GM23248 (cell line): Measurements from ENCODE around the gene BAIAP2L2. TPM values are rescaled to one million over a fixed set of nuclear protein-coding genes. Genes with fewer than 3 reads are reported as not detected.
"Not testable (repeated sequence)": the region's sequence is repeated elsewhere in the genome, so short reads cannot be mapped to it uniquely, and the experiment has no call there.

Experiments used
- DNase-seq: peaks from one replicate; pipeline ENCODE4 v3.0.0-alpha.2; 2015
- H2AFZ ChIP-seq: fragments of 200-600 bp; sonication (generic); 2 replicates; pipeline ENCODE4 v1.6.1; 2016; ENCODE audit warnings: antibody characterized with exemption
- H3F3A ChIP-seq: fragments of 200-600 bp; sonication (generic); 2 replicates; pipeline ENCODE4 v1.6.1; 2016; ENCODE audit warnings: mild to moderate bottlenecking, antibody characterized with exemption, mixed run types; ENCODE audit not compliant: insufficient read depth
- H3K27ac ChIP-seq: fragments of 200-600 bp; sonication (generic); 2 replicates; pipeline ENCODE4 v1.5.1; 2016; ENCODE audit warnings: mild to moderate bottlenecking
- H3K27me3 ChIP-seq: fragments of 200-600 bp; sonication (generic); replicated peaks from 2 replicates; pipeline ENCODE4 v1.6.1; 2016; ENCODE audit warnings: mild to moderate bottlenecking; ENCODE audit not compliant: insufficient read depth
- H3K36me3 ChIP-seq: fragments of 200-600 bp; sonication (generic); 2 replicates; pipeline ENCODE4 v1.6.1; 2016; ENCODE audit warnings: low read depth, mild to moderate bottlenecking
- H3K4me1 ChIP-seq: fragments of 200-600 bp; sonication (generic); 2 replicates; pipeline ENCODE4 v1.6.1; 2016; ENCODE audit warnings: mild to moderate bottlenecking; ENCODE audit not compliant: insufficient read depth
- H3K4me2 ChIP-seq: fragments of 200-600 bp; sonication (generic); one replicate; pipeline ENCODE4 v1.6.1; 2016; ENCODE audit warnings: mild to moderate bottlenecking; ENCODE audit not compliant: unreplicated experiment
- H3K4me3 ChIP-seq: fragments of 200-600 bp; sonication (generic); 2 replicates; pipeline ENCODE4 v1.5.1; 2016; ENCODE audit warnings: mild to moderate bottlenecking
- H3K79me2 ChIP-seq: fragments of 200-600 bp; sonication (generic); 2 replicates; pipeline ENCODE4 v1.6.1; 2016; ENCODE audit warnings: mild to moderate bottlenecking; ENCODE audit not compliant: insufficient read depth
- H3K9ac ChIP-seq: fragments of 200-600 bp; sonication (generic); 2 replicates; pipeline ENCODE4 v1.6.1; 2016; ENCODE audit warnings: mild to moderate bottlenecking
- H3K9me2 ChIP-seq: fragments of 200-600 bp; sonication (generic); 2 replicates; pipeline ENCODE4 v1.6.1; 2016; ENCODE audit warnings: mixed run types, mild to moderate bottlenecking, moderate library complexity; ENCODE audit not compliant: insufficient read depth
- H3K9me3 ChIP-seq: fragments of 200-600 bp; sonication (generic); one replicate; pipeline ENCODE4 v1.6.1; 2017; ENCODE audit warnings: low read depth
- H4K20me1 ChIP-seq: fragments of 200-600 bp; sonication (generic); 2 replicates; pipeline ENCODE4 v1.6.0; 2016; ENCODE audit not compliant: insufficient read depth
- EZH2 ChIP-seq: fragments of 200-600 bp; sonication (generic); IDR thresholded peaks from 2 replicates; pipeline ENCODE4 v1.6.1; 2018; ENCODE audit warnings: antibody characterized with exemption, mild to moderate bottlenecking; ENCODE audit not compliant: insufficient read depth, poor library complexity, severe bottlenecking
- EZH2phosphoT487 ChIP-seq: fragments of 200-600 bp; sonication (generic); IDR thresholded peaks from 2 replicates; pipeline ENCODE4 v1.6.1; 2018; ENCODE audit warnings: antibody characterized with exemption, moderate library complexity, mild to moderate bottlenecking, low read depth; ENCODE audit not compliant: insufficient read depth
- WGBS, 2 experiments: methylation state at CpG; one replicate each; pipeline ENCODE4 v1.1.6; 2015 to 2017; ENCODE audit warnings: low lambda C conversion rate in 2 of 2, low coverage in 1 of 2; ENCODE audit errors: missing lambda C conversion rate in 2 of 2; 5-methylcytosine and 5-hydroxymethylcytosine counted together
- in situ Hi-C: fragments of 300-500 bp; cut with MboI; formaldehyde crosslinking; loops from 2 replicates; pipeline ENCODE4 v1.15.0; 2020
- polyA plus RNA-seq: library from polyadenylated mRNA; unstranded; fragments of >200 nt; fragmentation: Nextera tagmentation; extraction: Ambion mirVana; gene quantifications from 2 replicates; pipeline ENCODE4 v1.2.1, GENCODE V29; 2016
- total RNA-seq: library from RNA; depleted of rRNA; stranded (reverse); fragments of >200 nt; shearing (Covaris generic); gene quantifications from 2 replicates; pipeline ENCODE4 v1.2.3, GENCODE V29; 2014

BAIAP2L2 gene
- total and polyA plus RNA-seq, 2 experiments from 2014 or later, result 12.6 to 13.4 TPM

DNA sequence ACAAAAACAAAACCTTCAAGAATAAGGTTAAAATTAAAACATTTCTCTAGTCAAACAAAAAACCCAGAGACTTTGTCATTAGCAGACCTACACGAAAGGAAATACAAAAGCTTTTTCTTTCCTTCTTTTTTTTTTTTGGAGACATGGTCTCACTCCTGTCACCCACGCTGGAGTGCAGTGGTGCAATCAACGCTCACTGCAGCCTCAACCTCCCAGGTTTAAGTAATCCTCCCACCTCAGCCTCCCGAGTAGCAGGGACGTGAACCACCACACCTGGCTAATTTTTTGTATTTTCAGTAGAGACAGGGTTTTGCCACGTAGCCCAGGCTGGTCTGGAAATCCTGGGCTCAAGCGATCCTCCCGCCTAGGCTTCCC lies 40.6 kb upstream of the BAIAP2L2 start:
- H3K79me2 ChIP-seq, result no peaks in the 10 kb centered on the region
- H3K36me3 ChIP-seq, result no peaks in the 10 kb centered on the region
- no peaks in the 10 kb centered on the region for H4K20me1 ChIP-seq
- no peak overlapping the region for H3K9ac ChIP-seq
- H3K9me3 ChIP-seq, result no peaks in the 10 kb centered on the region
- in situ Hi-C loops, result no loop called here
- H3K4me3 ChIP-seq, result no peak overlapping the region
- H3F3A ChIP-seq, result no peaks in the 10 kb centered on the region
- no peak overlapping the region for H3K4me2 ChIP-seq
- no peaks in the 10 kb centered on the region for H3K27me3 ChIP-seq
- H3K27ac ChIP-seq, result no peak overlapping the region
- peaks cover under 1% of the 10 kb centered on the region; the same call in 1 of the 2 replicates for H3K4me1 ChIP-seq
- H3K9me2 ChIP-seq, result no peaks in the 10 kb centered on the region
- DNase-seq, result no peak
- 78 to 82% methylated on average over 8 of the region's 8 CpGs for WGBS, 2 experiments
- H2AFZ ChIP-seq, result no peak overlapping the region
- TF ChIP-seq EZH2 (no peak), EZH2phosphoT487 (no peak)

DNA sequence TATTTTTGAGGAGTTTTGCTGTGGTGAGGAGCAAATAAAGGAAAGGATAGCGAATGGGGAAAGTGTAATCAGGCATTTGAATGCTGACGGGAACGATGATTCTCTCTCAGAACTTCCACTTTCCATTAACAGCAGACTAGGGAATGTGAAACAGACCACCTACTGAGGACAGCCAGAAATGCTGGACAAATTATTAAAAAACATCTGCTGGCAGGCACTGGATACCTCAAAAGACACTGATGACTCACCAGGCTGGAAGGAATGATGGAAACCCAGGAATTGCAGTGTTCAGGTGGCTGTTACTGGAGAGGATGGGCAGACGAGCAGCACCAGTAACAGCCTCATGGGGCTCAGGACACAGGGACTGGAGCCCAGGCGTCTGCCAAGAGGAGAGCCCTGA lies 37.8 kb upstream of the BAIAP2L2 start:
- TF ChIP-seq EZH2 (no peak), EZH2phosphoT487 (no peak)
- Histone ChIP-seq H2AFZ (no peak overlapping the region), H3K9me2 (no peaks in the 10 kb centered on the region), H3K9ac (no peak overlapping the region), H3K4me1 (peaks cover 4% of the 10 kb centered on the region; the same call in 1 of the 2 replicates), H3K4me2 (no peak overlapping the region), H3F3A (no peaks in the 10 kb centered on the region), H3K4me3 (no peak overlapping the region), H3K27ac (no peak overlapping the region), H3K36me3 (no peaks in the 10 kb centered on the region), H3K79me2 (no peaks in the 10 kb centered on the region), H3K9me3 (no peaks in the 10 kb centered on the region), H4K20me1 (no peaks in the 10 kb centered on the region), H3K27me3 (no peaks in the 10 kb centered on the region)
- DNase-seq, result peak; percentile 45
- in situ Hi-C loops, result no loop called here
- WGBS, 2 experiments, result 85 to 86% methylated on average over 5 of the region's 5 CpGs

DNA sequence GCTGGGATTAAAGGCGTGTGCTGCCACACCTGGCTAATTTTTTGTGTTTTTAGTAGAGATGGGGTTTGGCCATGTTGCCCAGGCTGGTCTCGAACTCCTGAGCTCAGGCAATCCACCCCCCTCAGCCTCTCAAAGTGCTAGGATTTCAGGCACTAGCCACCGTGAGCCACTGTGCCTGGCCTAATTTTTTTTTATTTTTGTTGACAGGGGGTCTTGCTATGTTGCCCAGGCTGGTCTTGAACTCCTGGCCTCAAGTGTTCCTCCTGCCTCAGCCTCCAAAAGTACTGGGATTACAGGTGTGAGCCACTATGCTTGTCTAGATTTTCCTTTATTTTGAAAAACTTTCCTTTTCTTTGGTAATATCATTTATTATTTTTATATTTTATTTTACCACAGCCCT lies 35.7 kb upstream of the BAIAP2L2 start:
- H3K27me3 ChIP-seq, H4K20me1 ChIP-seq, H2AFZ ChIP-seq, H3K4me2 ChIP-seq, H3K9me2 ChIP-seq, H3F3A ChIP-seq, H3K79me2 ChIP-seq, H3K27ac ChIP-seq, H3K4me1 ChIP-seq, H3K9ac ChIP-seq, in situ Hi-C loops, DNase-seq, H3K9me3 ChIP-seq, H3K36me3 ChIP-seq, H3K4me3 ChIP-seq: not testable (repeated sequence)
- WGBS, 2 experiments, result 75 to 81% methylated on average over 3 of the region's 3 CpGs

DNA sequence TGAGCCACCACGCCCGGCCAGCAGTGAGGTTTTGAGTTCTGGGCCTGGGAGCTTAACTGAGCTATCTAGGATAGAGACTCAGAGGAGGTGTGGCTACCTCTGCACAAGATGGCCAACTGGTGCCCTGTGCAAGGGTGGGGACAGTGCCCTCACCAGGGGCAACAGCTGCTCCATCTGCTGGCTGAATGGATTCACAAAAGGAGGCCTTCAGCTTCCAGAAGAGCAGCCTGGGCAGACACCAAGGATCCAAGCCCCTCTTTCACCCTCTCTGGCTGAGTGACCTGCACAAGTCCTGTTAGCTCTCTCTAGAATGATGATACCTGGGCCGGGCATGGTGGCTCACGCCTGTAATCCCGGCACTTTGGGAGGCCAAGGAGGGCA lies 33.5 kb upstream of the BAIAP2L2 start:
- no peak for DNase-seq
- no peaks in the 10 kb centered on the region for H3K9me2 ChIP-seq
- H3K9me3 ChIP-seq, result no peaks in the 10 kb centered on the region
- in situ Hi-C loops, result no loop called here
- H3F3A ChIP-seq, result no peaks in the 10 kb centered on the region; the same call in 1 of the 2 replicates
- no peak overlapping the region for H3K4me3 ChIP-seq
- H3K4me2 ChIP-seq, result no peak overlapping the region
- no peaks in the 10 kb centered on the region for H4K20me1 ChIP-seq
- H3K36me3 ChIP-seq, result no peaks in the 10 kb centered on the region
- whole genome bisulfite sequencing, 2 experiments, result 95 to 97% methylated on average over 5 of the region's 5 CpGs
- no peaks in the 10 kb centered on the region for H3K27me3 ChIP-seq
- H3K79me2 ChIP-seq, result no peaks in the 10 kb centered on the region
- H3K9ac ChIP-seq, result no peak overlapping the region
- H3K27ac ChIP-seq, result no peak overlapping the region
- peaks cover 4% of the 10 kb centered on the region; the same call in 1 of the 2 replicates for H3K4me1 ChIP-seq
- H2AFZ ChIP-seq, result no peak overlapping the region
- TF ChIP-seq EZH2phosphoT487, result no peak
- no peak for TF ChIP-seq EZH2

DNA sequence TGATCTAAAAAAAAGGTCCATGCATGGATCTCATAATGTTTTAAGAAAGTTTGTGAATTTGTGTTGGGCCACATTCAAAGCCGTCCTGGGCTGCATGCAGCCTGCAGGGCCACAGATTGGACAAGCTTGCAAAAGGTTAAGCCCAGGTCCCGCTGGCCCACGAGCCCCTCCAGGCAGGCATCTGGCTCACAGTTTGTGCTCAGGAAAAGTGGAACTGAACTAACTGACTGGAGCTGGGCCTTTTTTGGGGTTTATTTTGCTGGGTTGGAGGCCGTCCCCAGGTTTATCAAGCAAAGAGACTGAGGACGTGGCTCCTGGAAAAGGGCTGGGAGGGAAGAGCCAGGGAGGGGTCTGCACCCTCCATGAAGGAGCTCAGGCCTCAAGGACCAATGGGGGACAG lies 32.1 kb upstream of the BAIAP2L2 start:
- no peak for DNase-seq
- Histone ChIP-seq H3K9ac (no peak overlapping the region), H3F3A (no peaks in the 10 kb centered on the region; the same call in 1 of the 2 replicates), H2AFZ (no peak overlapping the region), H3K27me3 (no peaks in the 10 kb centered on the region), H3K9me3 (no peaks in the 10 kb centered on the region), H3K4me1 (peaks cover 4% of the 10 kb centered on the region; the same call in 1 of the 2 replicates), H3K4me2 (no peak overlapping the region), H3K4me3 (no peak overlapping the region), H3K36me3 (no peaks in the 10 kb centered on the region), H3K27ac (no peak overlapping the region), H3K9me2 (no peaks in the 10 kb centered on the region), H4K20me1 (no peaks in the 10 kb centered on the region), H3K79me2 (no peaks in the 10 kb centered on the region)
- 90 to 94% methylated on average over 5 of the region's 5 CpGs for WGBS, 2 experiments
- in situ Hi-C loops, result no loop called here
- TF ChIP-seq EZH2phosphoT487, result no peak
- TF ChIP-seq EZH2, result no peak
